Measurements from ENCODE around the gene SND1.

Gene SND1

GRCh38 chr7:128139406-128139805, 487.4 kb downstream of the SND1 start:
- no peak for DNase-seq (ENCODE audit: low read depth)

GRCh38 chr7:128141683-128142195, 489.7 kb downstream of the SND1 start:
- no peak for DNase-seq (ENCODE audit: low read depth)

Data from iris pigment epithelial cell (primary cell).